ENCODE measurements around the gene ADCY3.

ADCY3 gene

GRCh38 chr2:24820175-24820513 is 99.9 kb downstream of the ADCY3 start:
- H3K4me3 Mint-ChIP-seq: no peak overlapping the region
- no peaks in the 10 kb centered on the region for H3K27me3 Mint-ChIP-seq (ENCODE audit: low read depth)
- no peak overlapping the region for H3K27ac Mint-ChIP-seq
- no peak for TF ChIP-seq CTCF (IDR thresholded peaks at IDR 0.05; ENCODE audit: unreplicated experiment in 3 of 3)
- H3K9me3 Mint-ChIP-seq: no peaks in the 10 kb centered on the region
- H3K36me3 Mint-ChIP-seq (ENCODE audit: low read depth): peaks cover 63% of the 10 kb centered on the region
- H3K4me1 Mint-ChIP-seq: no peaks in the 10 kb centered on the region

GRCh38 chr2:24819442-24820174 is 100.4 kb downstream of the ADCY3 start:
- no peak overlapping the region for H3K4me3 Mint-ChIP-seq
- peaks cover 65% of the 10 kb centered on the region for H3K36me3 Mint-ChIP-seq (ENCODE audit: low read depth)
- H3K27ac Mint-ChIP-seq: no peak overlapping the region
- no peaks in the 10 kb centered on the region for H3K9me3 Mint-ChIP-seq
- no peak for TF ChIP-seq CTCF (IDR thresholded peaks at IDR 0.05; ENCODE audit: unreplicated experiment in 3 of 3)
- no peaks in the 10 kb centered on the region for H3K4me1 Mint-ChIP-seq
- H3K27me3 Mint-ChIP-seq (ENCODE audit: low read depth): no peaks in the 10 kb centered on the region

GRCh38 chr2:24818721-24819167 is 101.3 kb downstream of the ADCY3 start:
- no peak overlapping the region for H3K4me3 Mint-ChIP-seq
- H3K27me3 Mint-ChIP-seq (ENCODE audit: low read depth): no peaks in the 10 kb centered on the region
- no peak overlapping the region for H3K27ac Mint-ChIP-seq
- peaks cover 6% of the 10 kb centered on the region for H3K4me1 Mint-ChIP-seq
- H3K9me3 Mint-ChIP-seq: no peaks in the 10 kb centered on the region
- peaks cover 67% of the 10 kb centered on the region for H3K36me3 Mint-ChIP-seq (ENCODE audit: low read depth)
- no peak for TF ChIP-seq CTCF (IDR thresholded peaks at IDR 0.05; ENCODE audit: unreplicated experiment in 3 of 3)

- Mint-ChIP-seq H3K9me3 (no peaks in the 10 kb centered on the region), H3K27me3 (ENCODE audit: low read depth) (no peaks in the 10 kb centered on the region), H3K4me1 (peaks cover 12% of the 10 kb centered on the region), H3K36me3 (ENCODE audit: low read depth) (peaks cover 72% of the 10 kb centered on the region), H3K4me3 (no peak overlapping the region), H3K27ac (peak overlapping the region in 1 of 3 experiments; percentile 11)
- TF ChIP-seq CTCF (IDR thresholded peaks at IDR 0.05; ENCODE audit: unreplicated experiment in 3 of 3): no peak
Measured at GRCh38 chr2:24816884-24817283, 103.2 kb downstream of the ADCY3 start.

- Mint-ChIP-seq H3K4me1 (peaks cover 12% of the 10 kb centered on the region), H3K36me3 (ENCODE audit: low read depth) (peaks cover 70% of the 10 kb centered on the region), H3K9me3 (no peaks in the 10 kb centered on the region), H3K27me3 (ENCODE audit: low read depth) (no peaks in the 10 kb centered on the region), H3K27ac (no peak overlapping the region), H3K4me3 (no peak overlapping the region)
- TF ChIP-seq CTCF (IDR thresholded peaks at IDR 0.05; ENCODE audit: unreplicated experiment in 3 of 3): no peak
Measured at GRCh38 chr2:24816404-24816803, 103.6 kb downstream of the ADCY3 start.

- peaks cover 12% of the 10 kb centered on the region for H3K4me1 Mint-ChIP-seq
- peaks cover 58% of the 10 kb centered on the region for H3K36me3 Mint-ChIP-seq (ENCODE audit: low read depth)
- H3K27ac Mint-ChIP-seq: no peak overlapping the region
- no peaks in the 10 kb centered on the region for H3K27me3 Mint-ChIP-seq (ENCODE audit: low read depth)
- TF ChIP-seq CTCF (IDR thresholded peaks at IDR 0.05; ENCODE audit: unreplicated experiment in 3 of 3): no peak
- no peak overlapping the region for H3K4me3 Mint-ChIP-seq
- H3K9me3 Mint-ChIP-seq: no peaks in the 10 kb centered on the region
Measured at GRCh38 chr2:24815171-24815570, 104.9 kb downstream of the ADCY3 start.

All from nephron (organoid).